ENCODE measurements around the gene ERGIC3.

The ERGIC3 gene

GRCh38 chr20:35555951-35556645 lies 14.2 kb downstream of the ERGIC3 start:
- Histone ChIP-seq H3K9me3 (ENCODE audit: severe bottlenecking) (no peaks in the 10 kb centered on the region), H3K27me3 (ENCODE audit: insufficient read depth, poor library complexity, severe bottlenecking) (no peaks in the 10 kb centered on the region), H3K36me3 (ENCODE audit: low read depth) (peaks cover 59% of the 10 kb centered on the region), H3K4me1 (ENCODE audit: insufficient read depth, poor library complexity, severe bottlenecking) (no peaks in the 10 kb centered on the region), H3K27ac (ENCODE audit: poor library complexity, severe bottlenecking) (no peak overlapping the region), H3K4me3 (ENCODE audit: severe bottlenecking) (no peak overlapping the region)
- DNase-seq (ENCODE audit: low spot score) (peak; percentile 79), ATAC-seq (ENCODE audit: low read depth) (no peak)
- no peak for TF ChIP-seq CTCF (IDR thresholded peaks at IDR 0.05; ENCODE audit: poor library complexity, severe bottlenecking)

- no peak for TF ChIP-seq CTCF (IDR thresholded peaks at IDR 0.05; ENCODE audit: poor library complexity, severe bottlenecking)
- Histone ChIP-seq H3K4me1 (ENCODE audit: insufficient read depth, poor library complexity, severe bottlenecking) (no peaks in the 10 kb centered on the region), H3K4me3 (ENCODE audit: severe bottlenecking) (no peak overlapping the region), H3K9me3 (ENCODE audit: severe bottlenecking) (no peaks in the 10 kb centered on the region), H3K27me3 (ENCODE audit: insufficient read depth, poor library complexity, severe bottlenecking) (no peaks in the 10 kb centered on the region), H3K36me3 (ENCODE audit: low read depth) (peaks cover 52% of the 10 kb centered on the region), H3K27ac (ENCODE audit: poor library complexity, severe bottlenecking) (no peak overlapping the region)
- DNase-seq (ENCODE audit: low spot score) = no peak
- ATAC-seq (ENCODE audit: low read depth) = no peak
Observed at GRCh38 chr20:35556871-35557270, 15.0 kb downstream of the ERGIC3 start.

- TF ChIP-seq CTCF (IDR thresholded peaks at IDR 0.05; ENCODE audit: poor library complexity, severe bottlenecking) = no peak
- DNase-seq (ENCODE audit: low spot score) = peak; percentile 68
- Histone ChIP-seq H3K27ac (ENCODE audit: poor library complexity, severe bottlenecking) (no peak overlapping the region), H3K4me3 (ENCODE audit: severe bottlenecking) (no peak overlapping the region), H3K9me3 (ENCODE audit: severe bottlenecking) (no peaks in the 10 kb centered on the region), H3K36me3 (ENCODE audit: low read depth) (peaks cover 40% of the 10 kb centered on the region), H3K27me3 (ENCODE audit: insufficient read depth, poor library complexity, severe bottlenecking) (no peaks in the 10 kb centered on the region), H3K4me1 (ENCODE audit: insufficient read depth, poor library complexity, severe bottlenecking) (no peaks in the 10 kb centered on the region)
- ATAC-seq (ENCODE audit: low read depth) = no peak
Observed at GRCh38 chr20:35558451-35558850, 16.6 kb downstream of the ERGIC3 start.

GRCh38 chr20:35559042-35559693 lies 17.3 kb downstream of the ERGIC3 start:
- H3K4me1 ChIP-seq (ENCODE audit: insufficient read depth, poor library complexity, severe bottlenecking) = no peaks in the 10 kb centered on the region
- DNase-seq (ENCODE audit: low spot score) (peak; percentile 78), ATAC-seq (ENCODE audit: low read depth) (no peak)
- H3K27ac ChIP-seq (ENCODE audit: poor library complexity, severe bottlenecking) = no peak overlapping the region
- H3K9me3 ChIP-seq (ENCODE audit: severe bottlenecking) = no peaks in the 10 kb centered on the region
- no peaks in the 10 kb centered on the region for H3K27me3 ChIP-seq (ENCODE audit: insufficient read depth, poor library complexity, severe bottlenecking)
- no peak for TF ChIP-seq CTCF (IDR thresholded peaks at IDR 0.05; ENCODE audit: poor library complexity, severe bottlenecking)
- H3K36me3 ChIP-seq (ENCODE audit: low read depth) = peaks cover 34% of the 10 kb centered on the region
- no peak overlapping the region for H3K4me3 ChIP-seq (ENCODE audit: severe bottlenecking)

- DNase-seq (ENCODE audit: low spot score) = no peak
- H3K9me3 ChIP-seq (ENCODE audit: severe bottlenecking) = no peaks in the 10 kb centered on the region
- H3K4me1 ChIP-seq (ENCODE audit: insufficient read depth, poor library complexity, severe bottlenecking) = no peaks in the 10 kb centered on the region
- H3K27ac ChIP-seq (ENCODE audit: poor library complexity, severe bottlenecking) = no peak overlapping the region
- peaks cover 26% of the 10 kb centered on the region for H3K36me3 ChIP-seq (ENCODE audit: low read depth)
- no peak overlapping the region for H3K4me3 ChIP-seq (ENCODE audit: severe bottlenecking)
- TF ChIP-seq CTCF (IDR thresholded peaks at IDR 0.05; ENCODE audit: poor library complexity, severe bottlenecking) = no peak
- ATAC-seq (ENCODE audit: low read depth) = no peak
- H3K27me3 ChIP-seq (ENCODE audit: insufficient read depth, poor library complexity, severe bottlenecking) = no peaks in the 10 kb centered on the region
Observed at GRCh38 chr20:35560105-35560511, 18.2 kb downstream of the ERGIC3 start.
